SK-N-MC (cell line): ENCODE data around the gene FXYD1.

Source experiments
- EZH2 ChIP-seq: fragments of 200-600 bp; sonication (generic); IDR thresholded peaks from one replicate; pipeline ENCODE4 v1.6.1; 2017; ENCODE audit warnings: antibody characterized with exemption
- FOXP2 ChIP-seq: optimal IDR thresholded peaks from 2 replicates; pipeline ENCODE3; 2011; ENCODE audit warnings: mild to moderate bottlenecking, moderate library complexity; ENCODE audit not compliant: insufficient read depth; ENCODE audit errors: extremely low read length, control extremely low read depth
- POLR2AphosphoS5 ChIP-seq: IDR thresholded peaks from 2 replicates; pipeline ENCODE4 v1.6.1; 2012; ENCODE audit warnings: mild to moderate bottlenecking, low read depth, low read length, borderline replicate concordance

DNA sequence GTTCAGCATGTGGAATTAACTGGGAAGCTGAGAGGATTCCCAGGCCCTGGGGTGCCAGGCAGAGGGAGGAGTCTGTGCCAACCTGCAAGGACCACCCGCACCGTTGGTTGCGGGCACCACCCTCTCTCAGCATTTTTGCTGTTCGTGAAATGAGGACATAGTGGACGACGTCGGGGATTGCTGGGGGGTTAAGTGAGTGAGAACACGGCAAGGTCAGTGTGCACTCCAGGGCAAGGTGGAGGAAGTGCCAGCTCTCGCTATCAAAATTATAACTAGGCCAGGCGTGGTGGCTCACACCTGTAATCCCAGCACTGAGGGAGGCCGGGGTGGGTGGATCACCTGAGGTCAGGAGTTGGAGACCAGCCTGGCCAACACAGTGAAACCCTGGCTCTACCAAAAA is 20.8 kb upstream of the FXYD1 start:
- TF ChIP-seq POLR2AphosphoS5 (no peak), EZH2 (no peak), FOXP2 (no peak)
